ACHN (cell line): ENCODE measurements around the gene PITPNM2.
A peak's percentile ranks its signal among the peaks of the same experiment; 100 is the strongest.

Experiments
- DNase-seq: peaks from one replicate; pipeline ENCODE4 v3.0.0-alpha.2; 2015
- in situ Hi-C: cut with HindIII; loops from 2 replicates; pipeline ENCODE4 v1.10.0; 2017; ENCODE audit warnings: low sequenced_read_pairs, low pct_ligation_motif_present, low pct_unique_long_range_greater_than_20kb

PITPNM2 gene

GRCh38 chr12:123148655-123149054 is 2.2 kb downstream of the PITPNM2 start:
- in situ Hi-C loops = no loop called here
- no peak for DNase-seq

DNA sequence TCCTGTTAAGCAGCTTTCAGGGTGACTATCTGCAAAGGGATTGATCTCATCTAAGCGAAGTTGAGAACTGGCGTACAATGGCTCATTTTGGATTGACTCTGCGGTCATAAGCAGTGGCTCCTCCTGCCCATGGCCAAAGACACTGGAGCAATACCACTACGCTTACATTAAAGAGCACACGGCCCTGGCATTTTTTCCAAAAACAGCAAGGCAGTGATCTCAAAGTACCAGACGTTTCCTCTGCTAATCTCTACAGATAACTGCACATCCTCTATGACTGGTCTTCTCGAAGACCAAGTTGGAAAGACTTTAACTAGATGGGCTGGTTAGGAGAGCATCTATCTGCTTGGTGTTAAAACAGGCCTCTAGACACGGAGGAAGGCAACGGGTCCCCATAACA is 2.7 kb downstream of the PITPNM2 start:
- no peak for DNase-seq
- in situ Hi-C loops = no loop called here

GRCh38 chr12:123145211-123145610 is 5.7 kb downstream of the PITPNM2 start:
- in situ Hi-C loops = no loop called here
- DNase-seq = no peak

DNA sequence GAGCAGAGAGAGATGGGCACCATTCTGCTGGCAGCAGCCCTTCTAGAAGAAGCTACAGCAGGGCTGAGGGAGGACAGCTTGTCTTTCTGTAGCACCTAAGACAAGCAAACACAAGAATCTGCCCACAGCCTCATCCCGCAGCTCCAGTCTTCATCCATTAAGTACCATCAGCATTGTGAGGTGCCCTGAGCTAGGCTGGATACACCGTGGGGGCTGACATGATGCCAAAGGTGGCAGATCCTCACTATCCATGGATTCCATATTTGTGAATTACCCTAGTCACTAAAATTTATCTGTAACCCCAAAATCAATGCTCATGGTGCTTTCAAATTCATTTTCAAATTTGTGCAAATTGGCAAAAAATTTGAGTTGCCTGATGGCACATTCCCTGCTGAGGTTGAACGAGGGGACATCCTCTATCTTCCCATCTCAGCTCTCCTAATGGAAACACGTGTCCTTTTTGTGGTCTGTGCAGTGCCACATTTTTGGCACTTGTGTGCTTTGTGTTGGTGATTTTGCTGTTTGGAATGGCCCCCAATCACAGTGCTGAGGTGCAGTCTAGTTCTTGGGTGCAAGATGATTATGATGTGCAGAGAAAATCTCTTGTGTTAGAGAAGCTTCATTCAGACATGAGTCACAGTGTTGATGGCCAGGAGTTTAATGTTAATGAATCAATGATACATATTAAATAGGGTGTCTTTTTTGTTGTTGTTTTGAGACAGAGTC is 7.0 kb downstream of the PITPNM2 start:
- no peak for DNase-seq
- in situ Hi-C loops = no loop called here

- DNase-seq = peak; percentile 71
- in situ Hi-C loops = no loop called here
These were observed 7.8 kb downstream of the PITPNM2 start for GRCh38 chr12:123142921-123143735.

DNA sequence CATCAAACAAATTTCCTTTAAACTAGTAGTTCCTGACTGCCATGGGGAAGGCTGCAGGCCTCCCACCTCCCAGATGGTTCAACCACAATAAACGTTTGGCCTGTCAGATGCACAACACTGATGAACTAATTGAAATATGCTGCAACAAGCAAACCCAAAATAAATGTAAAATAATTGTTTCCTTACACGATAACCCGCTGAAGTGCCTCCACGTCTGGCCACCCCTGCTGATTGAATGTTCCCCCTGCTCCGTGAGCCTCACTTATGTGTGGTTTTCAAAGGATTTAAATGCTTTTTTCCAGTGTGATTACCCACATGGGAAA is 8.4 kb downstream of the PITPNM2 start:
- no peak for DNase-seq
- in situ Hi-C loops = no loop called here

DNA sequence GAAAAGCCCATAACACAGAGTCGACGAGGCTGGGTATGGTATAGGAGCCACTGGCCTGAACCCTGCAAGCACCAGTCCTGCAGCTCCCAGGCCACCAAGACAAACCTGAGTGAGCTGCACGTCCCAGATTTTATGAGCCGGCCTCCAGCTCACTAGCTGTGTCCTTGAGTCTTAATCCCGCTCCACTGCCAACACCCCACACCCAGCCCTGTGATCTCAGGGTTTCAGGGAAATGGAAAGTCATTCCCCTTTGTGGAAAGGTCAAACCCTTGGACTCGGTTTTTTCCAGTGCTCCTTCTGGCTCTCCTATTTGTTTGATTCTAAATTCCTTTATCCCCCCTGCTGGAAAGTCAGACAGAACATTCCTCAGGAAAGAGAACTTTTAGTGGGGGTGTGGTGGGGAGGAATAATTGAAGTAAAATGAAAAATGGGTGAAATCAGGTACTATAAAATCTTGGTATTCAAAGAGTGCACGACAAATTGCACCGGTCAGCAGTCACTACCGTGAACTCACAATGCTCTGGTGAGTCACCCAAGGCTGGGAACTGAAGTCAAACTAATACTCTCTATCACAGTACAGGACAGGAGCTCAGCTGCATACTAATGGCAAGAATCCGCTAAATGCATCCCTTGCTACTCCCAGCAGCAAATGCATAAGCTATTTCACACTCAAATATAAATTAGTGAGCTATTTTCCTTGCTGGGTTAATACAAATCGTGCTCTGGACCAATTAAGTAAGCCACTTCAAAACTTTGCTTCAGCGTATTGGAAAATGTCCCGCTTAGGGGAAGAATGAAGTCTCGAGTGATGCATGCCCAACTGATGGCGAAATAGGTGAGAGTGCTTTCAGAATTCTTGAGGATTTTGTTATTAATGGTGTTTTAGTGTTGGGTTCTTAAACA is 9.0 kb downstream of the PITPNM2 start:
- DNase-seq = peak; percentile 90
- in situ Hi-C loops = no loop called here

- in situ Hi-C loops = no loop called here
- DNase-seq = peak; percentile 16
These were observed 9.9 kb downstream of the PITPNM2 start for GRCh38 chr12:123140676-123141614.

GRCh38 chr12:123139926-123140675 is 10.8 kb downstream of the PITPNM2 start:
- in situ Hi-C loops = no loop called here
- DNase-seq = peak; percentile 77

DNA sequence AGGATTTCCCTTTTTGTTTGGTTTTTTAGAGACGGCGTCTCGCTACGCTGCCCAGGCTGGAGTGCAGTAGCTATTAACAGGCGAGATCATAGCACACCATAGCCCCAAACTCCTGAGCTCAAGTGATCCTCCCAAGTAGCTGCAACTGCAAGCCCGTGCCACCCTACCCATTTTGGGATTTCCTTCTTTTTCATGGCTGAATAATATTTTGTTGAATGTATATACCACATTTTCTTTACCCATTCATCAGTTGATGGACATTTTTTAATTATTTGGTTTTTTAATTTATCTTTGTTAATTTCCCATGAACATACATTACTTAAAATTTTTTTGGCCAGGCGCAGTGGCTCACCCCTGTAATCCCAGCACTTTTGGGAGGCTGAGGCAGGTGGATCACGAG is 15.2 kb downstream of the PITPNM2 start:
- DNase-seq = no peak
- in situ Hi-C loops = no loop called here

DNA sequence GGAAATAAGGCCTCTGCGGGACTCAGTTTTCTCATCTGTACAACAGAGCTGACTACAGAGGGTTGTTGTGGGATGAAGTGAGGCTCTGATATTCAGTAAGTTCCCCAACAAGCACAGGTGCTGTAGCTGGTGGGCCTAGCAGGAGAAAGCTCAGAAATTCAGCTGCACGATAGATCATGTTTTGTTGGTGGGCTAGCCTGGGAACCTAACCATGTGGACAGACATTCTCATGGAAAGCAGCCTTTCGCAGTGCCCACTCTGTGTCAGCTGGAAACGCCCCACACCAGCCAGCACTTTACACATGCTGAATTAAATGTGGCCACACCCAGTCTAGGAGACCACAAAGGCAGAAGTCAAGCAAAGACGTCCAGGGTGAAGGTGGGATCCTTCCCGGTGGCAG is 16.1 kb downstream of the PITPNM2 start:
- no peak for DNase-seq
- in situ Hi-C loops = no loop called here

- in situ Hi-C loops = no loop called here
- no peak for DNase-seq
These were observed 16.6 kb downstream of the PITPNM2 start for GRCh38 chr12:123134271-123134671.

- in situ Hi-C loops = no loop called here
- DNase-seq = no peak
These were observed 17.2 kb downstream of the PITPNM2 start for GRCh38 chr12:123133701-123134100.

GRCh38 chr12:123132951-123133619 is 17.8 kb downstream of the PITPNM2 start:
- in situ Hi-C loops = no loop called here
- DNase-seq = no peak

- in situ Hi-C loops = no loop called here
- no peak for DNase-seq
These were observed 18.9 kb downstream of the PITPNM2 start for GRCh38 chr12:123131879-123132402.

DNA sequence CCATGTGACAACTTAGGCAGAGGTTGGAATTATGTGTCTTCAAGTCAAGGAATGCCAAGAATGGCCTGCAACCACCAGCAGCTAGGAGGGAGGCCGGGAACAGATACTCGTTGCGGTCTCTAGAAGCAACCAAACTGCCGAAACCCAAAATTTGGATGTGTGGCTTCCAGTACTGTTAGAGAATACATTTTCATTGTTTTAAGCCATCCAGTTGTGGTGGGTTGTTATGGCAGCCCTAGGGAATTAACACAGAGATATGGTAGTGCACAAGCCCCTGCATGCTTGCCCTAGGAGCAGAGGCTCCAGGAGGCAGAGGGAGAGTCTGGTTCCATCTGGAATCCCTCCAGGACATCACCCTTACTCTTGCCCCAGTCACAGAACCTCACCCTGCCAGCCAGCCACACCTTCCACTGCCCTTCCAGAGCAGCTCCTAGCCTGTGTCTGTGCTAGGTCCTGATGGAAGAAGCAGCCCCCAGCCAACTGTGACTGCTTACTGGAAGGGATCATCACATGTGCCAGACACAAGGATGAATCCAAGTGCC is 19.5 kb downstream of the PITPNM2 start:
- DNase-seq = no peak

DNA sequence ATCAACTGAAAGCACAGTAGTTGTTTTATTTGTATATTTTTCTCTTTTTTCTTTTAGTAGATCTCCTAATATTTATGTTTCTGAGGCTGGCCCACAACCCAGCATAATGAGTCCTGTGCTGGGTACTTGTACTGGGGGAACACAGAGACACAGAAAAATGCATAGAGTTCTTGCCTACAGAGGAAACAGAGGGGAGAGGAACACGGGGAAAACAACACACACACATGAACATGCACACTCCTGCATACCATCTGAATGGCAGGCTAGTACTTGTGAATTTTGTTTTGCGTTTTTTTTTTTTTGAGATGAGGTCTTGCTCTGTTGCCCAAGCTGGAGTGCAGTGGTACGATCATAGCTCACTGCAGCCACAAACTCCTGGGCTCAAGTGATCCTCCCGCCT is 21.3 kb downstream of the PITPNM2 start:
- DNase-seq = no peak
- in situ Hi-C loops = no loop called here

More for the DNA sequence above, 19.5 kb downstream of the PITPNM2 start:
- in situ Hi-C loops = no loop called here
